Natural killer cell (primary cell): ENCODE data around the gene TRIM41. TPM values are rescaled to one million over a fixed set of nuclear protein-coding genes. Genes with fewer than 3 reads are reported as not detected.

ENCODE experiments used
- ATAC-seq, 3 donors: fragments of 150-1000 bp in 2 of 3; fragments of 200-7000 bp in 1 of 3; cut with Tn5 transposase; 1 replicate in 1 of 3; 2 replicates in 2 of 3; pipeline ENCODE4 v1.10.0; 2021; ENCODE audit warnings: mild to moderate bottlenecking in 2 of 3, moderate library complexity in 2 of 3
- DNase-seq, 2 donors: peaks; one replicate each; pipeline versions ENCODE4 v3.0.0 to v3.0.0-alpha.2; 2013 to 2021; ENCODE audit warnings: mixed read lengths in 1 of 2
- H3K27ac ChIP-seq: one replicate; pipeline ENCODE4 v1.5.1; 2013; ENCODE audit warnings: mild to moderate bottlenecking, low read length
- H3K27me3 ChIP-seq: one replicate; pipeline ENCODE4 v1.6.1; 2013; ENCODE audit warnings: low read length; ENCODE audit not compliant: control insufficient read depth, insufficient read depth
- H3K36me3 ChIP-seq: one replicate; pipeline ENCODE4 v1.6.1; 2013; ENCODE audit warnings: low read length; ENCODE audit not compliant: control insufficient read depth, insufficient read depth
- H3K4me1 ChIP-seq: one replicate; pipeline ENCODE4 v1.6.1; 2013; ENCODE audit warnings: low read length; ENCODE audit not compliant: control insufficient read depth, insufficient read depth
- H3K4me3 ChIP-seq: one replicate; pipeline ENCODE4 v1.5.1; 2013; ENCODE audit warnings: low read length
- H3K9me3 ChIP-seq: one replicate; pipeline ENCODE4 v1.6.1; 2013; ENCODE audit warnings: low read length; ENCODE audit not compliant: control insufficient read depth, insufficient read depth
- H3K27ac Mint-ChIP-seq, 2 donors: one replicate each; pipeline ENCODE4 v1.8.0; 2022; ENCODE audit warnings: mild to moderate bottlenecking in 2 of 2, mixed read lengths in 2 of 2, moderate library complexity in 1 of 2
- H3K27me3 Mint-ChIP-seq, 2 donors: one replicate each; pipeline ENCODE4 v1.8.0; 2022; ENCODE audit warnings: low read depth in 2 of 2, mixed read lengths in 2 of 2
- H3K36me3 Mint-ChIP-seq: one replicate; pipeline ENCODE4 v1.8.0; 2022; ENCODE audit warnings: mixed read lengths
- H3K4me1 Mint-ChIP-seq, 2 donors: one replicate each; pipeline ENCODE4 v1.8.0; 2022; ENCODE audit warnings: mixed read lengths in 2 of 2
- H3K4me3 Mint-ChIP-seq: one replicate; pipeline ENCODE4 v1.8.0; 2022; ENCODE audit warnings: mild to moderate bottlenecking, moderate library complexity, mixed read lengths
- H3K9me3 Mint-ChIP-seq, 2 donors: one replicate each; pipeline ENCODE4 v1.8.0; 2022; ENCODE audit warnings: mixed read lengths in 2 of 2
- WGBS: methylation state at CpG from one replicate; pipeline ENCODE4 v1.1.7; 2013; ENCODE audit warnings: missing lambda C conversion rate; ENCODE audit not compliant: insufficient coverage; 5-methylcytosine and 5-hydroxymethylcytosine counted together
- intact Hi-C: fragments of 100-400 bp; cut with micrococcal nuclease; formaldehyde crosslinking; loops from one replicate; pipeline ENCODE4 v1.14.2; 2022
- total RNA-seq, 4 donors: library from RNA; stranded (reverse); fragments of 120-200 nt in 1 of 4; gene quantifications; one replicate each; pipeline versions ENCODE4 v1.2.3 to v1.2.4, GENCODE V29; 2013 to 2022
- TF ChIP-seq, protein P1 (sequence below): fragments of 200-600 bp; IDR thresholded peaks from one replicate; pipeline ENCODE4 v1.8.0; 2022; ENCODE audit warnings: antibody characterized with exemption

Gene TRIM41
- total RNA-seq, 3 donors from 2014 or later (not counting 1 experiment from before 2014, with no cell fraction given): 33.4 to 41.6 (median 36.0) TPM

DNA sequence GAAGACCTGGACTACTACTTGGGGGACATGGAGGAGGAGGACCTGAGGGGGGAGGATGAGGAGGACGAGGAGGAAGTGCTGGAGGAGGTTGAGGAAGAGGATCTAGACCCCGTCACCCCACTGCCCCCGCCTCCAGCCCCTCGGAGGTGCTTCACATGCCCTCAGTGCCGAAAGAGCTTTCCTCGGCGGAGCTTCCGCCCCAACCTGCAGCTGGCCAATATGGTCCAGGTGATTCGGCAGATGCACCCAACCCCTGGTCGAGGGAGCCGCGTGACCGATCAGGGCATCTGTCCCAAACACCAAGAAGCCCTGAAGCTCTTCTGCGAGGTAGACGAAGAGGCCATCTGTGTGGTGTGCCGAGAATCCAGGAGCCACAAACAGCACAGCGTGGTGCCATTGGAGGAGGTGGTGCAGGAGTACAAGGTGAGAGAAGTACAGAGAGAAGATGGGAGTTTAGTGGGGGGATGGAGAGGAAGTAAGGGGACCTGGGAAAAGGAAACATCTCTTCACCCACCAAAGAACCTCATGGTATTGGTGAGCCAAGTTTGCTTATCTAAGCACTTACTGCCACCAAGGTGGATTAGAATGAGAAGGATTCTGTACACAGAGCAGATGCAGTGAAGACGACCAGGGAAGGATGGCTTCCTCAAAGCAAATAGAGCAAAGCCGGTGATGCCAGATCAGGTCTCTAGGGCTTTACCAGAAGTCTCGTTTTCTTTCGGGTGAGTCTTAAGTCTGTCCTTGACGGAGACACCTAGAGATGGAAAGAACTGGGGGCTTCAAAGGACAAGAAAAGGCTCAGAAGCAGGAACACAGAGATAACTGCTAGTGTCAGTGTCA lies 1.5 kb downstream of the TRIM41 start:
- Mint-ChIP-seq H3K27me3 (peaks cover 0 to 2% of the 10 kb centered on the region in 2 donors), H3K9me3 (no peaks in the 10 kb centered on the region), H3K4me3 (peak overlapping the region; percentile 95), H3K4me1 (peaks cover 58 to 64% of the 10 kb centered on the region in 2 donors), H3K36me3 (peaks cover 6% of the 10 kb centered on the region), H3K27ac (peak overlapping the region; percentile 96 to 99)
- TF ChIP-seq, protein P1, sequence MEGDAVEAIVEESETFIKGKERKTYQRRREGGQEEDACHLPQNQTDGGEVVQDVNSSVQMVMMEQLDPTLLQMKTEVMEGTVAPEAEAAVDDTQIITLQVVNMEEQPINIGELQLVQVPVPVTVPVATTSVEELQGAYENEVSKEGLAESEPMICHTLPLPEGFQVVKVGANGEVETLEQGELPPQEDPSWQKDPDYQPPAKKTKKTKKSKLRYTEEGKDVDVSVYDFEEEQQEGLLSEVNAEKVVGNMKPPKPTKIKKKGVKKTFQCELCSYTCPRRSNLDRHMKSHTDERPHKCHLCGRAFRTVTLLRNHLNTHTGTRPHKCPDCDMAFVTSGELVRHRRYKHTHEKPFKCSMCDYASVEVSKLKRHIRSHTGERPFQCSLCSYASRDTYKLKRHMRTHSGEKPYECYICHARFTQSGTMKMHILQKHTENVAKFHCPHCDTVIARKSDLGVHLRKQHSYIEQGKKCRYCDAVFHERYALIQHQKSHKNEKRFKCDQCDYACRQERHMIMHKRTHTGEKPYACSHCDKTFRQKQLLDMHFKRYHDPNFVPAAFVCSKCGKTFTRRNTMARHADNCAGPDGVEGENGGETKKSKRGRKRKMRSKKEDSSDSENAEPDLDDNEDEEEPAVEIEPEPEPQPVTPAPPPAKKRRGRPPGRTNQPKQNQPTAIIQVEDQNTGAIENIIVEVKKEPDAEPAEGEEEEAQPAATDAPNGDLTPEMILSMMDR: no peak
- DNase-seq (peak; percentile 30 to 61), ATAC-seq (no peak)
- Histone ChIP-seq H3K4me3 (peak overlapping the region; percentile 82), H3K9me3 (no peaks in the 10 kb centered on the region), H3K4me1 (peaks cover 40% of the 10 kb centered on the region), H3K36me3 (no peaks in the 10 kb centered on the region), H3K27ac (peak overlapping the region; percentile 91), H3K27me3 (no peaks in the 10 kb centered on the region)
- WGBS: 54% methylated on average over 22 of the region's 22 CpGs
- intact Hi-C loops: loop anchor here (10.0 kb wide), 1 partner anchor 420 kb away; the partner anchor contains the start of gene MGAT1

DNA sequence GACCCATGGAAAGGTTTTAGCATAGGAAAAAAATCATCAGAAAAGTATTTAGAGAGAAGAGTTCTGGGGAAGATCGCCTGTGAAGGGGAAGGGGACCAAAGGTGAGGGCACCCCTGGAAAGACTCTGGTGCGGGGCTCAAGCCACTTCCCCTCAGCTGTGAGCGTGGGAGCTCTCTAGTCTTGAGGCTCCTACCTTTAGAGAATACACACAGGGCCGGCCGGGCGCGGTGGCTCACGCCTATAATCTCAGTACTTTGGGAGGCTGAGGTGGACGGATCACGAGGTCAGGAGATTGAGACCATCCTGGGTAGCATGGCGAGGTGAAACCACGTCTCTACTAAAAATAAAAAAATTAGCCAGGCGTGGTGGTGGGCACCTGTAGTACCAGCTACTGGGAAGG lies 6.9 kb downstream of the TRIM41 start:
- no peaks in the 10 kb centered on the region for H3K27me3 ChIP-seq
- 82% methylated on average over 13 of the region's 13 CpGs for WGBS
- peaks cover 42% of the 10 kb centered on the region for H3K36me3 ChIP-seq
- Mint-ChIP-seq H3K27me3 (no peaks in the 10 kb centered on the region), H3K27ac (peak overlapping the region in 1 of 2 donors; percentile 43), H3K9me3 (no peaks in the 10 kb centered on the region), H3K4me3 (no peak overlapping the region), H3K36me3 (no peaks in the 10 kb centered on the region), H3K4me1 (peaks cover 16 to 21% of the 10 kb centered on the region in 2 donors)
- no peak for DNase-seq
- TF ChIP-seq, protein P1: no peak
- no peak overlapping the region for H3K4me3 ChIP-seq
- H3K4me1 ChIP-seq: peaks cover 2% of the 10 kb centered on the region
- H3K27ac ChIP-seq: no peak overlapping the region
- no peak for ATAC-seq
- H3K9me3 ChIP-seq: no peaks in the 10 kb centered on the region
- intact Hi-C loops: loop anchor here (10.0 kb wide), 1 partner anchor 425 kb away; the partner anchor contains the start of gene MGAT1

DNA sequence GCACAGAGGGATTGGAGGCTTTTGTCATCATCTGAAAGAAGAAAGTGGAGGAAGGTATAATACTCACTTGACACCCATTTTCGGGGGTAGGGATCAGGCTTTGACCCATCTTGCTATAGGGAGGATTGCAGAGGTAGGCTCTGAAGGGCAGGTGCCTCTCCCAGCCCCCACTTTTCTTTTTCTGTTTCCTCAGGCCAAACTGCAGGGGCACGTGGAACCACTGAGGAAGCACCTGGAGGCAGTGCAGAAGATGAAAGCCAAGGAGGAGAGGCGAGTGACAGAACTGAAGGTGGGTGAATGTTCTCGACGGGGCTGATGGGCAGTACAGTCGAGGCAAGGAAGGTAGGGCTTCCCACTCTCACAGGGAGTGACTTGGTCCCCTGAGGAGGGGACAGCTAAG lies 7.5 kb downstream of the TRIM41 start:
- Mint-ChIP-seq H3K27me3 (no peaks in the 10 kb centered on the region), H3K4me1 (peaks cover 14 to 17% of the 10 kb centered on the region in 2 donors), H3K27ac (no peak overlapping the region), H3K9me3 (no peaks in the 10 kb centered on the region), H3K4me3 (no peak overlapping the region), H3K36me3 (no peaks in the 10 kb centered on the region)
- DNase-seq (no peak), ATAC-seq (no peak)
- Histone ChIP-seq H3K27ac (no peak overlapping the region), H3K36me3 (peaks cover 48% of the 10 kb centered on the region), H3K27me3 (no peaks in the 10 kb centered on the region), H3K9me3 (no peaks in the 10 kb centered on the region), H3K4me1 (no peaks in the 10 kb centered on the region), H3K4me3 (no peak overlapping the region)
- intact Hi-C loops: no loop called here
- TF ChIP-seq, protein P1: no peak
- 66% methylated on average over 6 of the region's 6 CpGs for WGBS
